B cell (primary cell): ENCODE data around the gene DNAJB12. TPM values are rescaled to one million over a fixed set of nuclear protein-coding genes. Genes with fewer than 3 reads are reported as not detected.

Experiments
- ATAC-seq: fragments of 200-7000 bp; cut with Tn5 transposase; one replicate; pipeline ENCODE4 v1.10.0; 2021; ENCODE audit warnings: low read depth, mild to moderate bottlenecking, moderate number of reproducible peaks, moderate library complexity
- CTCF ChIA-PET: fragments of 350-600 bp; sonication (Branson Sonifier 250); formaldehyde crosslinking; loops from one replicate; lab custom pipeline; 2021; ENCODE audit warnings: antibody characterized with exemption, inconsistent platforms; lab: Charles Lee
- POLR2A ChIA-PET: fragments of 350-600 bp; sonication (Branson Sonifier 250); formaldehyde crosslinking; loops from one replicate; lab custom pipeline; 2021; ENCODE audit warnings: antibody characterized with exemption; lab: Charles Lee
- DNase-seq: peaks from one replicate; pipeline ENCODE4 v3.0.0; 2013
- H2AFZ ChIP-seq: 2 replicates; pipeline ENCODE4 v1.6.1; 2012; ENCODE audit warnings: mild to moderate bottlenecking, low read depth, low read length; ENCODE audit not compliant: insufficient read depth, poor library complexity, severe bottlenecking
- H3K27ac ChIP-seq, 2 donors: 1 replicate in 1 of 2; 2 replicates in 1 of 2; pipeline ENCODE4 v1.5.1; 2012 to 2013; ENCODE audit warnings: low read length in 2 of 2, mild to moderate bottlenecking in 2 of 2, moderate library complexity in 1 of 2
- H3K27me3 ChIP-seq, 4 experiments: fragments of 200-600 bp in 1 of 4; sonication (generic) in 1 of 4; replicated peaks in 1 of 4; 1 replicate in 2 of 4; 2 replicates in 2 of 4; pipeline versions ENCODE4 v1.6.1 to v1.7.0; 2013 to 2016; ENCODE audit warnings: low read length in 3 of 4, mild to moderate bottlenecking in 2 of 4, mixed read lengths in 1 of 4, moderate library complexity in 1 of 4; ENCODE audit not compliant: insufficient read depth in 4 of 4, control insufficient read depth in 3 of 4; ENCODE audit errors: control extremely low read depth in 1 of 4
- H3K36me3 ChIP-seq, 2 experiments: replicated peaks in 1 of 2; 1 replicate in 1 of 2; 2 replicates in 1 of 2; pipeline versions ENCODE4 v1.6.1 to v1.7.1; 2013; ENCODE audit warnings: low read length in 1 of 2; ENCODE audit not compliant: insufficient read depth in 2 of 2, control insufficient read depth in 1 of 2; ENCODE audit errors: control extremely low read depth in 1 of 2, extremely low read depth in 1 of 2
- H3K4me1 ChIP-seq, 2 donors: fragments of 200-600 bp in 1 of 2; sonication (generic) in 1 of 2; 1 replicate in 1 of 2; 2 replicates in 1 of 2; pipeline versions ENCODE4 v1.5.1 to v1.6.1; 2013 to 2017; ENCODE audit warnings: low read length in 2 of 2; ENCODE audit not compliant: control insufficient read depth in 2 of 2, insufficient read depth in 2 of 2
- H3K4me2 ChIP-seq: replicated peaks from 2 replicates; pipeline ENCODE3; 2012; ENCODE audit warnings: mild to moderate bottlenecking, low read depth, low read length; ENCODE audit not compliant: poor library complexity, severe bottlenecking
- H3K4me3 ChIP-seq, 5 experiments: fragments of 200-600 bp in 1 of 5; sonication (generic) in 1 of 5; 1 replicate in 3 of 5; 2 replicates in 2 of 5; pipeline versions ENCODE4 v1.5.1 to v1.7.0; 2011 to 2016; ENCODE audit warnings: low read length in 4 of 5, mild to moderate bottlenecking in 4 of 5, low read depth in 2 of 5, control low read depth in 1 of 5, moderate library complexity in 1 of 5; ENCODE audit not compliant: insufficient read depth in 1 of 5; ENCODE audit errors: control extremely low read depth in 1 of 5, extremely low read depth in 1 of 5
- H3K79me2 ChIP-seq: fragments of 200-600 bp; sonication (generic); one replicate; pipeline ENCODE4 v1.6.0; 2016; ENCODE audit warnings: low read length; ENCODE audit not compliant: control insufficient read depth, insufficient read depth
- H3K9ac ChIP-seq: fragments of 200-600 bp; sonication (generic); 2 replicates; pipeline ENCODE4 v1.6.1; 2017; ENCODE audit warnings: mild to moderate bottlenecking, low read length, moderate library complexity
- H3K9me3 ChIP-seq, 3 donors: one replicate each; pipeline versions ENCODE4 v1.6.1 to v1.7.1; 2013; ENCODE audit warnings: low read length in 2 of 3; ENCODE audit not compliant: control insufficient read depth in 2 of 3, insufficient read depth in 1 of 3; ENCODE audit errors: control extremely low read depth in 1 of 3
- H4K20me1 ChIP-seq: 2 replicates; pipeline ENCODE4 v1.6.0; 2012; ENCODE audit warnings: mild to moderate bottlenecking, low read length; ENCODE audit not compliant: insufficient read depth, control insufficient read depth, poor library complexity, severe bottlenecking
- H3K27ac Mint-ChIP-seq: one replicate; pipeline ENCODE4 v1.8.0; 2021; ENCODE audit warnings: mixed read lengths
- H3K27me3 Mint-ChIP-seq: one replicate; pipeline ENCODE4 v1.8.0; 2021; ENCODE audit warnings: mixed read lengths
- H3K4me1 Mint-ChIP-seq: one replicate; pipeline ENCODE4 v1.8.0; 2021; ENCODE audit warnings: mixed read lengths
- H3K4me3 Mint-ChIP-seq: one replicate; pipeline ENCODE4 v1.8.0; 2021; ENCODE audit warnings: mixed read lengths
- H3K9me3 Mint-ChIP-seq: one replicate; pipeline ENCODE4 v1.8.0; 2022; ENCODE audit warnings: mixed read lengths; ENCODE audit not compliant: insufficient read depth
- EZH2 ChIP-seq: IDR thresholded peaks from 2 replicates; pipeline ENCODE4 v1.6.1; 2012; ENCODE audit warnings: borderline replicate concordance, low read depth, mild to moderate bottlenecking, moderate library complexity, low read length; ENCODE audit not compliant: insufficient read depth, poor library complexity, severe bottlenecking
- WGBS: methylation state at CpG from one replicate; pipeline ENCODE4 v1.1.5; 2013; ENCODE audit warnings: missing lambda C conversion rate; ENCODE audit not compliant: insufficient coverage; 5-methylcytosine and 5-hydroxymethylcytosine counted together
- intact Hi-C: fragments of 100-400 bp; cut with micrococcal nuclease; formaldehyde crosslinking; loops from one replicate; pipeline ENCODE4 v1.10.0; 2022
- polyA plus RNA-seq: library from polyadenylated mRNA; depleted of rRNA; stranded (reverse); fragments of >200 nt; gene quantifications from 2 replicates; pipeline ENCODE4 v1.2.3, GENCODE V29; 2012
- total RNA-seq, 2 donors: library from RNA; stranded (reverse); fragments of 120-200 nt in 1 of 2; gene quantifications; 1 replicate in 1 of 2; 2 replicates in 1 of 2; pipeline versions ENCODE4 v1.2.3 to v1.2.4, GENCODE V29; 2013 to 2022
- TF ChIP-seq, protein P1 (sequence below): fragments of 200-600 bp; IDR thresholded peaks from one replicate; pipeline ENCODE4 v1.8.0; 2022; ENCODE audit warnings: antibody characterized with exemption, mild to moderate bottlenecking

Gene DNAJB12
- total and polyA plus RNA-seq, 2 donors (not counting 1 experiment from before 2014, with no cell fraction given): 16.1 to 42.3 TPM

GRCh38 chr10:72332423-72333111, 22.2 kb downstream of the DNAJB12 start:
- intact Hi-C loops: loop anchor here (1.0 kb wide), 1 partner anchor 84 kb away; no protein-coding TSS in a partner anchor
- ChIA-PET POLR2A (interaction anchor here (0.6 to 6.2 kb wide), 15 partner anchors 9 to 495 kb away, joined by 3 to 73 read pairs (median 6); partner anchors contain the start of genes DDIT4 and SPOCK2), CTCF (interaction anchor here (0.5 to 9.7 kb wide), 17 partner anchors 11 to 284 kb away, joined by 3 to 132 read pairs (median 4); partner anchors contain the start of gene DDIT4)
- Mint-ChIP-seq H3K27ac (peak overlapping the region; percentile 96), H3K4me3 (peak overlapping the region; percentile 76), H3K4me1 (peaks cover 92% of the 10 kb centered on the region), H3K9me3 (no peaks in the 10 kb centered on the region), H3K27me3 (no peaks in the 10 kb centered on the region)
- Histone ChIP-seq H4K20me1 (no peaks in the 10 kb centered on the region), H3K4me3 (peak overlapping the region in 2 of 5 experiments; percentile 15 to 23), H3K27me3 (no peaks in the 10 kb centered on the region), H2AFZ (peak overlapping the region; percentile 46), H3K27ac (peak overlapping the region; percentile 83 to 86), H3K9me3 (no peaks in the 10 kb centered on the region), H3K4me1 (peaks cover 87 to 97% of the 10 kb centered on the region in 2 donors), H3K36me3 (peaks cover 0 to 7% of the 10 kb centered on the region in 2 experiments), H3K9ac (peak overlapping the region; percentile 28), H3K79me2 (no peaks in the 10 kb centered on the region), H3K4me2 (peak overlapping the region; percentile 75)
- TF ChIP-seq, protein P1, sequence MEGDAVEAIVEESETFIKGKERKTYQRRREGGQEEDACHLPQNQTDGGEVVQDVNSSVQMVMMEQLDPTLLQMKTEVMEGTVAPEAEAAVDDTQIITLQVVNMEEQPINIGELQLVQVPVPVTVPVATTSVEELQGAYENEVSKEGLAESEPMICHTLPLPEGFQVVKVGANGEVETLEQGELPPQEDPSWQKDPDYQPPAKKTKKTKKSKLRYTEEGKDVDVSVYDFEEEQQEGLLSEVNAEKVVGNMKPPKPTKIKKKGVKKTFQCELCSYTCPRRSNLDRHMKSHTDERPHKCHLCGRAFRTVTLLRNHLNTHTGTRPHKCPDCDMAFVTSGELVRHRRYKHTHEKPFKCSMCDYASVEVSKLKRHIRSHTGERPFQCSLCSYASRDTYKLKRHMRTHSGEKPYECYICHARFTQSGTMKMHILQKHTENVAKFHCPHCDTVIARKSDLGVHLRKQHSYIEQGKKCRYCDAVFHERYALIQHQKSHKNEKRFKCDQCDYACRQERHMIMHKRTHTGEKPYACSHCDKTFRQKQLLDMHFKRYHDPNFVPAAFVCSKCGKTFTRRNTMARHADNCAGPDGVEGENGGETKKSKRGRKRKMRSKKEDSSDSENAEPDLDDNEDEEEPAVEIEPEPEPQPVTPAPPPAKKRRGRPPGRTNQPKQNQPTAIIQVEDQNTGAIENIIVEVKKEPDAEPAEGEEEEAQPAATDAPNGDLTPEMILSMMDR: no peak
- TF ChIP-seq EZH2: no peak
- ATAC-seq: no peak
- no peak for DNase-seq
- WGBS: 26% methylated on average over 9 of the region's 12 CpGs
